ENCODE results near the gene TMBIM6. TPM values are rescaled to one million over a fixed set of nuclear protein-coding genes. Genes with fewer than 3 reads are reported as not detected.
"Not testable (repeated sequence)": the region's sequence is repeated elsewhere in the genome, so short reads cannot be mapped to it uniquely, and the experiment has no call there.

Gene TMBIM6
- total RNA-seq, 1 experiment from 2014 or later: 401 TPM

GRCh38 chr12:49777341-49777740, 36.0 kb downstream of the TMBIM6 start:
- Histone ChIP-seq H3K36me3 (replicated peaks; ENCODE audit: control insufficient read depth, insufficient read depth, low read length) (no peaks in the 10 kb centered on the region), H3K4me3 (ENCODE audit: insufficient read depth, low read depth, low read length) (no peak overlapping the region), H3K27me3 (ENCODE audit: control insufficient read depth, insufficient read depth, low read length) (no peaks in the 10 kb centered on the region)
- no peak for DNase-seq

- no peaks in the 10 kb centered on the region for H3K27me3 ChIP-seq (ENCODE audit: control insufficient read depth, insufficient read depth, low read length)
- peak; percentile 81 for DNase-seq
- no peaks in the 10 kb centered on the region for H3K36me3 ChIP-seq (replicated peaks; ENCODE audit: control insufficient read depth, insufficient read depth, low read length)
- H3K4me3 ChIP-seq (ENCODE audit: insufficient read depth, low read depth, low read length): no peak overlapping the region
Observed at GRCh38 chr12:49777800-49778748, 36.7 kb downstream of the TMBIM6 start.

GRCh38 chr12:49779581-49779980, 38.2 kb downstream of the TMBIM6 start:
- Histone ChIP-seq H3K4me3 (ENCODE audit: insufficient read depth, low read depth, low read length) (no peak overlapping the region), H3K27me3 (ENCODE audit: control insufficient read depth, insufficient read depth, low read length) (no peaks in the 10 kb centered on the region), H3K36me3 (replicated peaks; ENCODE audit: control insufficient read depth, insufficient read depth, low read length) (no peaks in the 10 kb centered on the region)
- no peak for DNase-seq

GRCh38 chr12:49780914-49781313, 39.6 kb downstream of the TMBIM6 start:
- not testable (repeated sequence) for H3K36me3 ChIP-seq (replicated peaks; ENCODE audit: control insufficient read depth, insufficient read depth, low read length); H3K4me3 ChIP-seq (ENCODE audit: insufficient read depth, low read depth, low read length); DNase-seq; H3K27me3 ChIP-seq (ENCODE audit: control insufficient read depth, insufficient read depth, low read length)

- Histone ChIP-seq H3K36me3 (replicated peaks; ENCODE audit: control insufficient read depth, insufficient read depth, low read length) (no peaks in the 10 kb centered on the region), H3K27me3 (ENCODE audit: control insufficient read depth, insufficient read depth, low read length) (no peaks in the 10 kb centered on the region), H3K4me3 (ENCODE audit: insufficient read depth, low read depth, low read length) (no peak overlapping the region)
- DNase-seq: no peak
Observed at GRCh38 chr12:49783917-49784676, 42.7 kb downstream of the TMBIM6 start.

GRCh38 chr12:49784756-49785409, 43.5 kb downstream of the TMBIM6 start:
- H3K27me3 ChIP-seq (ENCODE audit: control insufficient read depth, insufficient read depth, low read length): no peaks in the 10 kb centered on the region
- no peaks in the 10 kb centered on the region; the same call in 1 of the 2 replicates for H3K36me3 ChIP-seq (replicated peaks; ENCODE audit: control insufficient read depth, insufficient read depth, low read length)
- no peak overlapping the region for H3K4me3 ChIP-seq (ENCODE audit: insufficient read depth, low read depth, low read length)
- no peak for DNase-seq

GRCh38 chr12:49787672-49788071, 46.3 kb downstream of the TMBIM6 start:
- Histone ChIP-seq H3K36me3 (replicated peaks; ENCODE audit: control insufficient read depth, insufficient read depth, low read length) (no peaks in the 10 kb centered on the region; the same call in none of the 2 replicates), H3K27me3 (ENCODE audit: control insufficient read depth, insufficient read depth, low read length) (no peaks in the 10 kb centered on the region), H3K4me3 (ENCODE audit: insufficient read depth, low read depth, low read length) (no peak overlapping the region)
- DNase-seq: no peak

- no peak overlapping the region for H3K4me3 ChIP-seq (ENCODE audit: insufficient read depth, low read depth, low read length)
- H3K36me3 ChIP-seq (replicated peaks; ENCODE audit: control insufficient read depth, insufficient read depth, low read length): no peaks in the 10 kb centered on the region; the same call in none of the 2 replicates
- peak; percentile 79 for DNase-seq
- no peaks in the 10 kb centered on the region for H3K27me3 ChIP-seq (ENCODE audit: control insufficient read depth, insufficient read depth, low read length)
Observed at GRCh38 chr12:49789992-49790391, 48.6 kb downstream of the TMBIM6 start.

GRCh38 chr12:49790741-49791555, 49.6 kb downstream of the TMBIM6 start:
- Histone ChIP-seq H3K27me3 (ENCODE audit: control insufficient read depth, insufficient read depth, low read length) (no peaks in the 10 kb centered on the region), H3K4me3 (ENCODE audit: insufficient read depth, low read depth, low read length) (no peak overlapping the region), H3K36me3 (replicated peaks; ENCODE audit: control insufficient read depth, insufficient read depth, low read length) (no peaks in the 10 kb centered on the region; the same call in none of the 2 replicates)
- DNase-seq: peak; percentile 51

GRCh38 chr12:49791700-49792099, 50.3 kb downstream of the TMBIM6 start:
- no peak for DNase-seq
- no peaks in the 10 kb centered on the region for H3K27me3 ChIP-seq (ENCODE audit: control insufficient read depth, insufficient read depth, low read length)
- no peaks in the 10 kb centered on the region; the same call in none of the 2 replicates for H3K36me3 ChIP-seq (replicated peaks; ENCODE audit: control insufficient read depth, insufficient read depth, low read length)
- no peak overlapping the region for H3K4me3 ChIP-seq (ENCODE audit: insufficient read depth, low read depth, low read length)

- peak; percentile 41 for DNase-seq
- Histone ChIP-seq H3K27me3 (ENCODE audit: control insufficient read depth, insufficient read depth, low read length) (no peaks in the 10 kb centered on the region), H3K4me3 (ENCODE audit: insufficient read depth, low read depth, low read length) (no peak overlapping the region), H3K36me3 (replicated peaks; ENCODE audit: control insufficient read depth, insufficient read depth, low read length) (peaks cover 1% of the 10 kb centered on the region)
Observed at GRCh38 chr12:49792181-49792970, 51.0 kb downstream of the TMBIM6 start.

GRCh38 chr12:49792976-49793580, 51.7 kb downstream of the TMBIM6 start:
- Histone ChIP-seq H3K27me3 (ENCODE audit: control insufficient read depth, insufficient read depth, low read length) (no peaks in the 10 kb centered on the region), H3K4me3 (ENCODE audit: insufficient read depth, low read depth, low read length) (no peak overlapping the region), H3K36me3 (replicated peaks; ENCODE audit: control insufficient read depth, insufficient read depth, low read length) (peaks cover 2% of the 10 kb centered on the region)
- peak; percentile 27 for DNase-seq

- Histone ChIP-seq H3K4me3 (ENCODE audit: insufficient read depth, low read depth, low read length) (no peak overlapping the region), H3K36me3 (replicated peaks; ENCODE audit: control insufficient read depth, insufficient read depth, low read length) (peaks cover 2% of the 10 kb centered on the region), H3K27me3 (ENCODE audit: control insufficient read depth, insufficient read depth, low read length) (no peaks in the 10 kb centered on the region)
- DNase-seq: peak; percentile 42
Observed at GRCh38 chr12:49793620-49794019, 52.3 kb downstream of the TMBIM6 start.
